ENCODE results near the gene CLNS1A. TPM values are rescaled to one million over a fixed set of nuclear protein-coding genes. Genes with fewer than 3 reads are reported as not detected.

Gene CLNS1A
- total RNA-seq = 100 to 1,000 TPM; 190 to 191 TPM

- Mint-ChIP-seq H3K4me3 (peak within 1 kb of the TSS; percentile 89), H3K9me3 (no peaks in the 10 kb centered on the region), H3K36me3 (ENCODE audit: low read depth) (peaks cover 15% of the 10 kb centered on the region), H3K27ac (peak within 1 kb of the TSS; percentile 92), H3K4me1 (ENCODE audit: low read depth) (peaks cover 35% of the 10 kb centered on the region), H3K27me3 (ENCODE audit: low read depth) (no peaks in the 10 kb centered on the region)
- CTCF ChIA-PET = no interaction called here
- intact Hi-C loops (cut with micrococcal nuclease) = loop anchor here (1.0 to 5.0 kb wide), 8 partner anchors 48 to 565 kb away; partner anchors contain the start of genes AQP11, INTS4, KCTD21 and PAK1
- DNase-seq = peak; percentile 90
These were observed at the start of gene CLNS1A for GRCh38 chr11:77637345-77638165. CLNS1A (minus strand) TSS chr11:77637794; CDS start chr11:77637714, 80 bp downstream.

GRCh38 chr11:77687088-77687487 lies 49.5 kb upstream of the CLNS1A start:
- no peak for DNase-seq
- Mint-ChIP-seq H3K4me1 (ENCODE audit: low read depth) (no peaks in the 10 kb centered on the region), H3K4me3 (no peak overlapping the region), H3K27ac (no peak overlapping the region), H3K36me3 (ENCODE audit: low read depth) (peaks cover 20% of the 10 kb centered on the region), H3K27me3 (ENCODE audit: low read depth) (no peaks in the 10 kb centered on the region), H3K9me3 (no peaks in the 10 kb centered on the region)
- intact Hi-C loops (cut with micrococcal nuclease) = no loop called here
- CTCF ChIA-PET = interaction anchor here (1.7 kb wide), 1 partner anchor 10 kb away, joined by 3 read pairs; no protein-coding TSS in a partner anchor

- intact Hi-C loops (cut with micrococcal nuclease) = no loop called here
- no peak for DNase-seq
- H3K27me3 Mint-ChIP-seq (ENCODE audit: low read depth) = no peaks in the 10 kb centered on the region
- H3K4me3 Mint-ChIP-seq = no peak overlapping the region
- H3K4me1 Mint-ChIP-seq (ENCODE audit: low read depth) = no peaks in the 10 kb centered on the region
- no peak overlapping the region for H3K27ac Mint-ChIP-seq
- no peaks in the 10 kb centered on the region for H3K9me3 Mint-ChIP-seq
- CTCF ChIA-PET = no interaction called here
- H3K36me3 Mint-ChIP-seq (ENCODE audit: low read depth) = peaks cover 33% of the 10 kb centered on the region
These were observed 39.5 kb upstream of the CLNS1A start for GRCh38 chr11:77677138-77677537.

GRCh38 chr11:77672264-77672663 lies 34.7 kb upstream of the CLNS1A start:
- no peaks in the 10 kb centered on the region for H3K9me3 Mint-ChIP-seq
- H3K36me3 Mint-ChIP-seq (ENCODE audit: low read depth) = peaks cover 41% of the 10 kb centered on the region
- H3K27me3 Mint-ChIP-seq (ENCODE audit: low read depth) = no peaks in the 10 kb centered on the region
- intact Hi-C loops (cut with micrococcal nuclease) = no loop called here
- H3K4me1 Mint-ChIP-seq (ENCODE audit: low read depth) = no peaks in the 10 kb centered on the region
- no peak overlapping the region for H3K4me3 Mint-ChIP-seq
- CTCF ChIA-PET = interaction anchor here (1.4 kb wide), 1 partner anchor 9 kb away, joined by 4 read pairs; no protein-coding TSS in a partner anchor
- DNase-seq = no peak
- no peak overlapping the region for H3K27ac Mint-ChIP-seq

GRCh38 chr11:77669848-77670511 lies 32.4 kb upstream of the CLNS1A start:
- intact Hi-C loops (cut with micrococcal nuclease) = no loop called here
- Mint-ChIP-seq H3K9me3 (no peaks in the 10 kb centered on the region), H3K36me3 (ENCODE audit: low read depth) (peaks cover 36% of the 10 kb centered on the region), H3K27me3 (ENCODE audit: low read depth) (no peaks in the 10 kb centered on the region), H3K4me3 (no peak overlapping the region), H3K4me1 (ENCODE audit: low read depth) (no peaks in the 10 kb centered on the region), H3K27ac (no peak overlapping the region)
- CTCF ChIA-PET = no interaction called here
- no peak for DNase-seq

GRCh38 chr11:77668760-77669159 lies 31.2 kb upstream of the CLNS1A start:
- H3K27me3 Mint-ChIP-seq (ENCODE audit: low read depth) = no peaks in the 10 kb centered on the region
- peaks cover 30% of the 10 kb centered on the region for H3K36me3 Mint-ChIP-seq (ENCODE audit: low read depth)
- intact Hi-C loops (cut with micrococcal nuclease) = no loop called here
- no peak overlapping the region for H3K27ac Mint-ChIP-seq
- CTCF ChIA-PET = no interaction called here
- no peak for DNase-seq
- H3K4me3 Mint-ChIP-seq = no peak overlapping the region
- no peaks in the 10 kb centered on the region for H3K9me3 Mint-ChIP-seq
- H3K4me1 Mint-ChIP-seq (ENCODE audit: low read depth) = no peaks in the 10 kb centered on the region

- Mint-ChIP-seq H3K36me3 (ENCODE audit: low read depth) (peaks cover 16% of the 10 kb centered on the region), H3K27ac (no peak overlapping the region), H3K4me1 (ENCODE audit: low read depth) (no peaks in the 10 kb centered on the region), H3K9me3 (no peaks in the 10 kb centered on the region), H3K27me3 (ENCODE audit: low read depth) (no peaks in the 10 kb centered on the region), H3K4me3 (no peak overlapping the region)
- intact Hi-C loops (cut with micrococcal nuclease) = no loop called here
- CTCF ChIA-PET = interaction anchor here (0.6 kb wide), 1 partner anchor 10 kb away, joined by 6 read pairs; no protein-coding TSS in a partner anchor
- DNase-seq = no peak
These were observed 27.8 kb upstream of the CLNS1A start for GRCh38 chr11:77665240-77665965.

GRCh38 chr11:77661670-77662069 lies 24.1 kb upstream of the CLNS1A start:
- no peak overlapping the region for H3K4me3 Mint-ChIP-seq
- no peaks in the 10 kb centered on the region for H3K9me3 Mint-ChIP-seq
- no peak overlapping the region for H3K27ac Mint-ChIP-seq
- no peak for DNase-seq
- H3K27me3 Mint-ChIP-seq (ENCODE audit: low read depth) = no peaks in the 10 kb centered on the region
- intact Hi-C loops (cut with micrococcal nuclease) = no loop called here
- H3K4me1 Mint-ChIP-seq (ENCODE audit: low read depth) = no peaks in the 10 kb centered on the region
- CTCF ChIA-PET = no interaction called here
- peaks cover under 1% of the 10 kb centered on the region for H3K36me3 Mint-ChIP-seq (ENCODE audit: low read depth)

GRCh38 chr11:77660947-77661346 lies 23.4 kb upstream of the CLNS1A start:
- CTCF ChIA-PET = interaction anchor here (0.7 kb wide), 1 partner anchor 44 kb away, joined by 4 read pairs; no protein-coding TSS in a partner anchor
- no peaks in the 10 kb centered on the region for H3K27me3 Mint-ChIP-seq (ENCODE audit: low read depth)

GRCh38 chr11:77658213-77659013 lies 20.8 kb upstream of the CLNS1A start:
- CTCF ChIA-PET = no interaction called here
- no peaks in the 10 kb centered on the region for H3K27me3 Mint-ChIP-seq (ENCODE audit: low read depth)

More at GRCh38 chr11:77660947-77661346, 23.4 kb upstream of the CLNS1A start:
- Mint-ChIP-seq H3K9me3 (no peaks in the 10 kb centered on the region), H3K36me3 (ENCODE audit: low read depth) (no peaks in the 10 kb centered on the region), H3K4me1 (ENCODE audit: low read depth) (no peaks in the 10 kb centered on the region), H3K27ac (no peak overlapping the region), H3K4me3 (no peak overlapping the region)
- intact Hi-C loops (cut with micrococcal nuclease) = no loop called here
- DNase-seq = no peak

GRCh38 chr11:77656362-77656761 lies 18.8 kb upstream of the CLNS1A start:
- no peak overlapping the region for H3K27ac Mint-ChIP-seq
- intact Hi-C loops (cut with micrococcal nuclease) = no loop called here
- no peak overlapping the region for H3K4me3 Mint-ChIP-seq
- no peaks in the 10 kb centered on the region for H3K27me3 Mint-ChIP-seq (ENCODE audit: low read depth)
- H3K9me3 Mint-ChIP-seq = no peaks in the 10 kb centered on the region
- H3K4me1 Mint-ChIP-seq (ENCODE audit: low read depth) = no peaks in the 10 kb centered on the region
- CTCF ChIA-PET = no interaction called here
- no peaks in the 10 kb centered on the region for H3K36me3 Mint-ChIP-seq (ENCODE audit: low read depth)
- no peak for DNase-seq

More at GRCh38 chr11:77658213-77659013, 20.8 kb upstream of the CLNS1A start:
- Mint-ChIP-seq H3K4me1 (ENCODE audit: low read depth) (no peaks in the 10 kb centered on the region), H3K4me3 (no peak overlapping the region), H3K36me3 (ENCODE audit: low read depth) (no peaks in the 10 kb centered on the region), H3K27ac (no peak overlapping the region), H3K9me3 (no peaks in the 10 kb centered on the region)
- DNase-seq = no peak
- intact Hi-C loops (cut with micrococcal nuclease) = no loop called here

Data from activated naive CD4-positive, alpha-beta T cell treated with anti-CD3 and anti-CD28 coated beads for 36 hours (primary cell).